Stimulated activated naive CD4-positive, alpha-beta T cell treated with Interleukin-2 at 50 U/mL for 16 hours (primary cell): ENCODE results near the gene FKBP1B.
"Not testable (repeated sequence)": the region's sequence is repeated elsewhere in the genome, so short reads cannot be mapped to it uniquely, and the experiment has no call there.

ENCODE experiments used
- DNase-seq: peaks from one replicate; lab custom pipeline; 2025; lab: John Stamatoyannopoulos, UW

Gene FKBP1B

DNA sequence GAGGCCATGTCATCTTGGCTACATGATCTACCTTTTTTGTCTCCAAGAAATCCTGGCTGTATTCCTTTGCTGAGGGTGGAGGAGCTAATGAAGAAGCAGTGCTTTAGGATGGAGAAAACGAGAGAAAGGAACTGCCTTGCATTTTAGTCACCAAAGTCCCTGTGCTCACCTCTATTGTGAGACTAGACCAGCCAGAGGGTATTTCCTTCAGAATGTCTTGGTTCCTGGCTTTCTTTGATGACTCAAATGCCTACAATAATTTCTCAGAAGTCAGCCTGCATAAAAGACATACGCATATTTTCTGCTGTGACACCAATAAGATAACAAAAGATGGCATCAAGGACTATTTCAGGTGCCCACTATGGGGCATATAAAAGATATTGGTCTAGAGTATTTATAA is 15.8 kb downstream of the FKBP1B start:
- no peak for DNase-seq

DNA sequence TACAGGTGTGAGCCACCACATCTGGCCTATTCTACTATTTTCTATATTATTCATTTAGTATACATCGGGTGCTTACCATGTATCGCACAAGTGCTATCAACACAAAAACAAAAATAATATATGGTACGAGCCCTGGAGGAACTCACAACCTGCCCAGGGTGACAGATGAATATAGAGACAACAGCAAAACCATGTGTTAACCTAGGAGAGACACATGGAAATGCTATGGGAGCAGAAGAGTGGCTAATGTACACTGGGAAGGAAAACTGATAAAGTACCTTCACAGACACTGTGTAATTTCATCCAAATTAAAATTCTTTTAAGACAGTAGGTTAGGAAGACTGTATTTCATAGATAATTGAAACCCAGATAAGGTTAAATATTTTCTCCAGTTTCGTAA is 22.7 kb downstream of the FKBP1B start:
- DNase-seq = no peak

DNA sequence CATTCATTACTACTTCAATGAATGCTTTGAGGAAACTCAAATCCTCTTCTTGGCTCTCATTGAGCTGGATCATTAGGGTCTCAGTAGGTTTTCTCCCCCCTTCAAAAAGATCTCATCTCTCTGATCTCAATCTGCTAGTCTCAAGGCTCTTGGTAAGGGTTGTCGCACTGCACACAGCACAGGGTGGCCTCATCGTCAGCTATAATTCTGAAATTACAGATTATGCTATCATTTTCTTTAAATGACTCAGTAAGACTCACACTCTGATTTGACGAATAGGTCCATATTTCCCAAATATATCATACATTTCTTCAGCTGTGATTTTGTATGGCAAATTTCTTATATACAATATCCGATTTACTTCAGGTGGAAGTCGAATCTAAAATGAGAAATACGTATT is 24.3 kb downstream of the FKBP1B start:
- no peak for DNase-seq

DNA sequence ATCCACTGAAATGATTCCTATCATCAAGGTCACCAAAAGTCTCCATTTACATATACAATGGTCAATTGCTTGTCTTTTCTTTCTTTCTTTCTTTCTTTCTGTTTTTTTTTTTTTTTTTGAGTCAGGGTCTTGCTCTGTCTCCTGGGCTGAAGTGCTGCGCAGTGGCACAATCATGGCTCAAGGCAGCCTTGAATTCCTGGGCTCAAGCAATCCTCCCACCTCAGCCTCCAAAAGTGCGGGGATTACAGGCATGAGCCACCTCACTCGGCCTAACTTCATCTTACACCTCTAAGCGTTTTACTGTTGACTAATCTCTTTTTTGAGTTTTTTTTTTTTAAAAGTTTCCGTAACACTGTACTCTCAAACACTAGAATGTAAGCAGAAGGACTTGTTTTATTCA is 25.7 kb downstream of the FKBP1B start:
- DNase-seq = no peak

DNA sequence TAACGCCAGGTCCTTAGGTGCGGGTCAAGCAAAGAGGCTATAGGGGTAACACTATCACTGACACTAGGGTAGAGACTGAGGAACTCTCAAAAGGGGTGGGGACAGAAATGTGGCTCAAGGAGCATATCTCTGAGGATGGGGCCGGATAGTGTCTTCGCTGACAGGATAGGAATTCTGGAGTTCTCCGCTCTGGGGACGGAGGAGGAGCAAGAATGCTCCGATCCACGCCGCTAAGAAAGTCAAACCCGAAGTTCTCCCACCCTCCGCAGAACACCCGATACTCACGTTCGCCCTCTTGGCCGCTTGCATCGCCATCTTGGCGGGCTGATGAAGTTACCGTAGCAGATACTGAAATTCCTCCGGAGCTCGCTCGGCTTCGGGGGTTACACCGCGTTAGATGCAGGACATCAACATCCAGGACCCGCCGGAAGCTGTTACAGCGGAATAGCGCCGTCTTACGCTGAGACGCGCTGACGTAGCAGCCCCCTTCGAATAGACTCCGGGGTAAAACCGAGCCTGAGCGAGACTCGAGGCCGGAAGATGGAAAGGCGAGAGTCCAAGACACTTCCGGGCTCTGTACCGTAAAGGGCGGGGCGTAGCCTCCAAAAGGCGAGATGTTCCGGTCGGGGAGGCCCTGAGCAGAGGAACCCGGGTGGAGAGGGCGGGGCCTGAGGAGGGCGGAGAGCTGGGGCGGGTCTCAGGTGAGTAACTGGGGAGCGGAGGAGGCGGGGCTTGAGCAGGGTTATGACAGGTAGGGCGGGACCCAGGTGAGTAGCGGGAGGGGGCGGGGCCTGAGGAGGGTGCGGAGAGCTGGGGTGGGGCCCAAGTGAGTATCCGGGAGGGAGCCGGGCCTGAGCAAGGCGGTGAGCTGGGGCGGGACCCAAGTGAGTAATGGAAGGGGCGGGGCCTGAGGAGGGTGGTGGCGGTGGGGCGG is 26.6 kb downstream of the FKBP1B start, which contains the start of gene SF3B6:
Gene SF3B6, minus strand, starts transcription at position 412 of the 934 bp plus-strand sequence. Its CDS starts 97 bp downstream, at position 315.
- DNase-seq = peak; percentile 100

DNA sequence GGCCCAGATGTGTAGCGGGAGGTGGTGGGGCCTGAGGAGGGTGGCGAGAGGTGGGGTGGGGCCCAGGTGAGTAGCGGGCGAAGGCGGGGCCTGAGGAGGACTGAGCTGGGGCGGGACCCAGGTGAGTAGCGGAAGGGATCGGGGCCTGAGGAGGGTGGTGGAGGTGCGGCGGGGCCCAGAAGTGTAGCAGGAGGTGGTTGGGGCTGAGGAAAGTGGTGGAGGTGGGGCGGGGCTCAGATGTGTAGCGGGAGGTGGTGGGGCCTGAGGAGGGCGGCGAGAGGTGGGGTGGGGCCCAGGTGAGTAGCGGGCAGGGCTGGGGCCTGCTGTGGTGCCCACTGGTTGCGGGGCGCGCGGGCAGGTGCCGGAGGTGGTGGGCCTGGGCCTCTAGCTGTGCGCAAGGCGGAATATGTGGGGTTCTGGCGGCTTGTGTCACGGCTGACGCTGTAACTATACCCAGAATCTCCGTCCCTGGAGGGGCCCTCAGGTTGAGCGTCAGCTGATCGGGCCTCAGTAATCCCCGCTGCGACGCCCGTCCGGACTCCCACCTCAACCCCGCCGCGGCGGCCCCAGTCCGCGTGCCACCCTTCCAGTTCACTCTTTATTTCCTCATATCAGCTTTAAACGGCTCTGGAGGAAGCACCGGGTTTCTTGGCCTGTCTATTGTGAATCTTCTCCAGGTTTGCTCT is 27.5 kb downstream of the FKBP1B start:
- DNase-seq = no peak

DNA sequence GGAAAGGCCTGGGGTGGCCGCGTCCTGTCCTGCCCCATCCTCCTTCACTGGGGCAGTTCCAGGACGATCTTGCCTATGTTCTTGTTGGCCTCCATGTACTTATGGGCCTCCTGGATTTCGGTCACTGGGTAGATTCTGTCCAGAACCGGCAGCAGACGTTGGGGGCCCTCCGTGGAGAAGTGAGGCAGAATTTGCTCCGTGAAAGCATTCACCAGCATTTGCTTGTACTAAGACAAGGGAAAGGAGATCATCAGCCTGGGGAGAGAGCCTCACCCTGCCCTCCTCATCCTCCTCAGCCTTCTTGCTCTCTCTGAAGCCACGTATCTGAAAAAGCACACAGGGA is 28.0 kb downstream of the FKBP1B start:
- no peak for DNase-seq

DNA sequence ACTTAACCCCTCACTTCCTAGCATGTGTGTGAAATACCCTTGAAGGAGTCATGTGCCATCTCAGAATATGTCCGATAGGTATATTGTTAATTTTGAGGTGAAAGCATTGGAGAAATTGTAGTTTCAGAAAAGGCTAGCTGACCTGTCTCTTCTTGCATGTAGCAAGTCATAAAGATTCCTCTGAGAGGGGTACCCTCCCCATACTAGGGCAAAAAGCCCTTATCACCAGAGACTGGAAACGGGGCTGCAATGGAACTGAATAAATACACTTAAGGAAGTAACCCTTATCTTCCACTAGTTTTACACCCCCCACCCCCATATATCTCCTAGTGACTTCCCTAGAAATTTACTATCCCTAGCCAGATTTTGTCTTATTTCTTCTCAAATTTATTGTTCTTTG is 28.3 kb downstream of the FKBP1B start:
- no peak for DNase-seq

GRCh38 chr2:24080701-24081100 is 31.2 kb downstream of the FKBP1B start:
- DNase-seq = no peak

GRCh38 chr2:24082787-24083566 is 33.4 kb downstream of the FKBP1B start:
- DNase-seq = no peak

DNA sequence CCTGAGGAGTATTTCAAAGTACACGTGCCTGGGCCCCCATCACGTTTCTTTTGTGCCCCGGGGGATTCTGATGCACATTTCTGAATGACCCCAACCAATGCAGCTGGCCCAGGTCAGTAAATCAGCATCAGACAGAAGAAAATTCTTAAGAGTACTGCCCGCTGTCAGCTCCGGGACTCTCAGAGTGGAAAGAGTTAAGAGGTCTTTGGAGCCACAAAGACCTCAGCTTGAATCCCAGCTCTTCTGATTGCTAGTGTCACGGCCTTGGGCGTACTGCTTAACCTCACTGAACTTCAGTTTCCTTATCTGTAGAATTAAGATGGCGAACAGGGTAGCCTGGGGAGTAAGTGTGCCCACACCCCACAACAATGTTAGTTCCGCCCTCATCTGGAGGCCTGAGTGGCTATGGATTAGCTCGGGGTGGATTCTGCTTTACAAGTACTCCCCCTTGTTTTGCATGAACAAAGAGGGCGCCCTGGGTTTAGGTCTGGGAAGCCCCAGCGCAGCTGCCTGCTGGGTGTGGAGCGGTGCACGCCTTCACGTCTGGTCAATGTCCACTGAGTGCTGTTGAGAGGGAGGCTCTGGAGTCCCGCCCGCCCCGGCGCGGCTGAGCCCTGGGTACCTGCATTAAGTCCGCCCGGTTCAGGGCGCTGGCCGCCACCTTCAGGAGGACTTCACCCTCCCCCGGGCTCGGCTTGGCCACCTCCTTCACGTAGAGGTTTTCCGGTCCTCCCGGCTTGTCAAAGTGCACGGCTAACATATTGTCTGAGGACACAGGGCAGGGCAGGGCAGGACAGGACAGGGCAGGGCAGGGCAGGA is 34.2 kb downstream of the FKBP1B start:
- peak; percentile 55 for DNase-seq

DNA sequence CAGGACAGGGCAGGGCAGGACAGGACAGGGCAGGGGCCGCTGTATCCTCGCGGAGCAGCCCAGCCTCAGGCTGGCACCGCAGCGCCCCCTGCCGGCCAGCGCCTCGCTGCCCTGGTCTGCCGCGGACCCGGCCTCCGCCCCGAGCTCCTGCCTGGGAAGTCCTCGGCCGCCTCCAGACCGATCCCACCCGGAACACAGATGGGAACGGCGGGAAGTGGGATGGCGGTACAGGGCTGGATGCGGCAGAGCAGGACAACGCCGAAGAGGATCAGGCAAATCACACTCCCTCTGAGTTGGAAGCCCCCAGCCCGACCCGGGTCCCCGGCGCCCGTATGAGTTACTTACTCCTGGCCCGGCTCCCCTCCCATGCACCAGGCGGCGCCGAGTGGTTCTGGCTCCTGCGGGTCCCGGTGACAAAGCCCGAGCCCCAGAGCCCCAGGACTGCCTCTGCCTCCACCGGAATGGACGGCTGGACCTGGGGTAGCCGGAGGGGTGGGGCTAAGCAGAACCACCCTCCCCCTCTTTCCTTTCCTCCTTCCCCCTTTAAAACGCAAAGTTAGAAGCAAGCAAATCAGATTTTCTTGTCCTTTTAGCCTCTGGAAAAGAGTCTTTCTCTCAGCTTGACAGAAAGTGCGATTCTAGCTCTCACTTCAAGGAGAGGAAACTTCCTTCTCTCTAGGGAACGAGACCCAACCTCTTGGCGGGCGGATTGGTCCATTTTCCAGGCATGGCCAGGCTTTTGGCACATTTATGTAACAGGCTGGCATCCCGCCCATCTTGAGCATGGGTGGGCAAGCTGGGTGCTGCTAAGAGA is 35.1 kb downstream of the FKBP1B start, which contains the start of gene TP53I3:
Gene TP53I3, minus strand, starts transcription at position 449 of the 814 bp plus-strand sequence. CDS start 508 bp downstream, outside the sequence.
- DNase-seq = peak; percentile 69

DNA sequence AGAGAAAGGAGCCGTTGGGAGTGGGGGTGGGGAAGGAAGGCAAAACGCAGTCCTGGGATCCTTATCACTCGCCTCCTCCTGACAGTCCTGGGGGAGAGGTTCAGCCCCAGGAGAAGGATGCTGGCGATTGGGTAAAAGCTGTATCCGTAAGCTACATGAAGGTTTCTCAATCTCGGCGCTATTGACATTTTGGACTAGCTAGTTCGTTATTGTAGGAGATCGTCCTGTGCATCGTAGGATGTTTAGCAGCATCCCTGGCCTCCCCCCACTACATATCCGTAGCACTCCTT is 35.6 kb downstream of the FKBP1B start:
- DNase-seq = no peak

GRCh38 chr2:24086241-24086640 is 36.7 kb downstream of the FKBP1B start:
- DNase-seq = no peak

- no peak for DNase-seq
Measured at GRCh38 chr2:24087032-24087431, 37.5 kb downstream of the FKBP1B start.

DNA sequence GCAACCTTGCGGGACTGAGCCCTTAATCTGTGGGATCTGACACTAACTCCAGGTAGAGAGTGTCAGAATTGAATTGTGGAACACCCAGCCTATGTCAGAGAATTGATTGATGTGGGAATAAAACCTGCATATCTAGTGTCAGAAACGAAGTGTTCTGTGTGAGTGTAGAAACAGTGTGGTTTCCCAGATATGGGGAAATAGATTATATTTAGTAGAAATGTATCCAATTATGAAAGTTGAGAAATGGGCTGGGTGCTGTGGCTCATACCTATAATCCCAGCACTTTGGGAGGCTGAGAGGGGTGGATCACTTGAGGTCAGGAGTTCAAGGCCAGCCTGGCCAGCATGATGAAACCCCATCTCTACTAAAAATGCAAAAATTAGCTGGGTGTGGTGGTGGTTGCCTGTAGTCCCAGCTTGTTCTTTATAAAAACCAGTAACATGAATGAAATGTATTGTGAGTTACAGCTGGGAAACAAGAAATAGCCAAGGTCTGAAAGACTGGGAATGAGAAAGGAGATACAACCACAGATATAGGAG is 39.3 kb downstream of the FKBP1B start:
- no peak for DNase-seq

DNA sequence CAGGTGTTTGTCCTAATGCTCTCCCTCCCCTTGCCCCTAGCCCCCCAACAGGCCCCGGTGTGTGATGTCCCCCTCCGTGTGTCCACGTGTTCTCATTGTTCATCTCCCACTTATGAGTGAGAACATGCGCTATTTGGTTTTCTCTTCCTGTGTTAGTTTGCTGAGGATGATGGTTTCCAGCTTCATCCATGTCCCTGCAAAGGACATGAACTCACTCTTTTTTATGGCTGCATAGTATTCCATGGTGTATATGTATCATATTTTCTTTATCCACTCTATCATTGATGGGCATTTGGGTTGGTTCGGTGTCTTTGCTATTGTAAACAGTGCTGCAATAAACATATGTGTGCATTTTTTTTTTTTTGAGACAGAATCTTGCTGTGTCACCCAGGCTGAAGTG is 43.7 kb downstream of the FKBP1B start:
- DNase-seq = not testable (repeated sequence)

GRCh38 chr2:24095171-24095677 is 45.7 kb downstream of the FKBP1B start:
- DNase-seq = not testable (repeated sequence)

GRCh38 chr2:24100732-24101131 is 51.2 kb downstream of the FKBP1B start:
- DNase-seq = not testable (repeated sequence)

DNA sequence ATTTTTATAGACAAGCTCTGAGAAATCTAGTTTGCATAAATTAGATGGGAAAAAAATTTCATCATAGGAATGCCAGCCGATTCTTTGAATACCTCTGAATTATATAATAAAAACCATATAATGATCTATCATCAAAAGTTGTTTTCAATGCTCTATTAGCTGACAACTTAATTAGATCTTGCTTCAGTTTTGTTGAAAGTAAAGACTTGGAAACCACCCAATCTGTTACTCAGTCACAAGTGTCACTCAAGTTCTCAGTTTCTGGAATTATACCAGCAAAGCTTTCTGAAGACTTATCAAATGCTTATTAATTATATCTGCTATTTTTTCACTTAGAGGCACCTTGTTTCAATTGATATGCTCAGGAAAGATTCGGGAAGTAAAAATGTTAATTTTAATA is 52.5 kb downstream of the FKBP1B start:
- no peak for DNase-seq
